ENCODE measurements around the gene MAP3K14.

MAP3K14 gene

GRCh38 chr17:45320349-45320930, 3.6 kb upstream of the MAP3K14 start:
- Mint-ChIP-seq H3K4me3 (no peak overlapping the region), H3K36me3 (ENCODE audit: low read depth) (no peaks in the 10 kb centered on the region), H3K9me3 (no peaks in the 10 kb centered on the region), H3K4me1 (peaks cover 54% of the 10 kb centered on the region), H3K27me3 (ENCODE audit: low read depth, poor library complexity) (peaks cover 6% of the 10 kb centered on the region), H3K27ac (peak overlapping the region; percentile 79)
- no peak for DNase-seq
- TF ChIP-seq CTCF (IDR thresholded peaks at IDR 0.05), result no peak

DNA sequence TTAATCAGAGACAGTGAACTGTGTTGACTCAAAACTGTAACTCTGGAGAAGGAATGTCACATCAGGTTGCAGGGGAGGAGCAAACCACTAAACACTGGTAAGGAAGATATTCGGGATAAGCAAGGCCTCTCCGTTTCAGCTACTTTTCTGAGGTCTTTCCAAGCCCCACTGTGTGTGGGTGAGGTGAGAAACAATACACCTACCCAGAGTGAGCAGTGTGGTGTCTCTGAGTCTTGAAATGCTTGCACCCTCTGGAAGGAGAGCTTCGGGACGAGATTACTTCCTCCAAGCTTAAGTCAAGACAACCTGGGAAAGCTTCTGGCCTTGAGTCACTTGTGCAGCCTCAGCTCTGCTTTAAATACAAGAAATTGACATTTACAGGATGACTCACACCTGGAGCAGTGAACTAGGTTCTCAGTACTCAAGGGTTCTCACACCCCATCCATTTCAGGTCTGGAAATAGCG, 2.5 kb upstream of the MAP3K14 start:
- no peak overlapping the region for H3K27ac Mint-ChIP-seq
- H3K36me3 Mint-ChIP-seq (ENCODE audit: low read depth), result no peaks in the 10 kb centered on the region
- no peak for DNase-seq
- peak overlapping the region; percentile 65 for H3K4me3 Mint-ChIP-seq
- H3K9me3 Mint-ChIP-seq, result no peaks in the 10 kb centered on the region
- TF ChIP-seq CTCF (IDR thresholded peaks at IDR 0.05), result no peak
- H3K27me3 Mint-ChIP-seq (ENCODE audit: low read depth, poor library complexity), result peaks cover 7% of the 10 kb centered on the region
- peaks cover 66% of the 10 kb centered on the region for H3K4me1 Mint-ChIP-seq

- no peak for TF ChIP-seq CTCF (IDR thresholded peaks at IDR 0.05)
Measured at GRCh38 chr17:45318561-45319230, 1.9 kb upstream of the MAP3K14 start.

GRCh38 chr17:45317111-45317928, 500 bp upstream of the MAP3K14 start:
- Mint-ChIP-seq H3K4me3 (peak overlapping the region; percentile 90), H3K9me3 (no peaks in the 10 kb centered on the region), H3K36me3 (ENCODE audit: low read depth) (no peaks in the 10 kb centered on the region), H3K4me1 (peaks cover 84% of the 10 kb centered on the region), H3K27me3 (ENCODE audit: low read depth, poor library complexity) (peaks cover 7% of the 10 kb centered on the region), H3K27ac (peak overlapping the region; percentile 93)
- DNase-seq, result peak; percentile 100
- TF ChIP-seq CTCF (IDR thresholded peaks at IDR 0.05), result no peak

More at GRCh38 chr17:45318561-45319230, 1.9 kb upstream of the MAP3K14 start:
- H3K27me3 Mint-ChIP-seq (ENCODE audit: low read depth, poor library complexity), result peaks cover 7% of the 10 kb centered on the region
- peaks cover 72% of the 10 kb centered on the region for H3K4me1 Mint-ChIP-seq
- peak overlapping the region; percentile 65 for H3K4me3 Mint-ChIP-seq
- H3K27ac Mint-ChIP-seq, result no peak overlapping the region
- no peaks in the 10 kb centered on the region for H3K36me3 Mint-ChIP-seq (ENCODE audit: low read depth)
- H3K9me3 Mint-ChIP-seq, result no peaks in the 10 kb centered on the region
- DNase-seq, result no peak

GRCh38 chr17:45315648-45316433, 979 bp downstream of the MAP3K14 start:
- peaks cover 84% of the 10 kb centered on the region for H3K4me1 Mint-ChIP-seq

More at GRCh38 chr17:45315648-45316433, 979 bp downstream of the MAP3K14 start:
- H3K36me3 Mint-ChIP-seq (ENCODE audit: low read depth), result no peaks in the 10 kb centered on the region
- H3K27ac Mint-ChIP-seq, result peak overlapping the region; percentile 83
- H3K27me3 Mint-ChIP-seq (ENCODE audit: low read depth, poor library complexity), result peaks cover 7% of the 10 kb centered on the region
- TF ChIP-seq CTCF (IDR thresholded peaks at IDR 0.05), result no peak
- no peak for DNase-seq
- peak overlapping the region; percentile 85 for H3K4me3 Mint-ChIP-seq
- H3K9me3 Mint-ChIP-seq, result no peaks in the 10 kb centered on the region
